Trophoblast cell (in vitro differentiated cells and primary cell): ENCODE data around the gene ADGRF3.

Experiments used
- DNase-seq, 2 donors: peaks; one replicate each; pipeline ENCODE4 v3.0.0-alpha.2; 2016
- H2AFZ ChIP-seq: 2 replicates; pipeline ENCODE4 v1.6.1; 2013; ENCODE audit warnings: low read length, moderate library complexity, mild to moderate bottlenecking; ENCODE audit not compliant: insufficient read depth, poor library complexity
- H2AK5ac ChIP-seq: 2 replicates; pipeline ENCODE4 v1.6.1; 2013; ENCODE audit warnings: mild to moderate bottlenecking, low read length
- H2BK120ac ChIP-seq: 2 replicates; pipeline ENCODE4 v1.6.1; 2013; ENCODE audit warnings: low read length, mild to moderate bottlenecking, moderate library complexity; ENCODE audit not compliant: insufficient read depth, poor library complexity
- H2BK12ac ChIP-seq: 2 replicates; pipeline ENCODE4 v1.6.1; 2013; ENCODE audit warnings: mild to moderate bottlenecking, low read length, moderate library complexity
- H2BK5ac ChIP-seq: 2 replicates; pipeline ENCODE4 v1.6.1; 2013; ENCODE audit warnings: low read length, low read depth, moderate library complexity, mild to moderate bottlenecking; ENCODE audit not compliant: poor library complexity
- H3K14ac ChIP-seq: 2 replicates; pipeline ENCODE4 v1.6.1; 2013; ENCODE audit warnings: mild to moderate bottlenecking, low read length
- H3K18ac ChIP-seq: 2 replicates; pipeline ENCODE4 v1.6.1; 2013; ENCODE audit warnings: mild to moderate bottlenecking, low read length
- H3K23ac ChIP-seq: 2 replicates; pipeline ENCODE4 v1.6.1; 2013; ENCODE audit warnings: low read length
- H3K27ac ChIP-seq: 2 replicates; pipeline ENCODE4 v1.5.1; 2013; ENCODE audit warnings: low read depth, mild to moderate bottlenecking, inconsistent platforms, low read length, moderate library complexity
- H3K27me3 ChIP-seq: 2 replicates; pipeline ENCODE4 v1.6.1; 2013; ENCODE audit warnings: inconsistent platforms, mild to moderate bottlenecking, low read length, moderate library complexity; ENCODE audit not compliant: insufficient read depth
- H3K36me3 ChIP-seq, 2 experiments: 1 replicate in 1 of 2; 2 replicates in 1 of 2; pipeline ENCODE4 v1.6.1; 2013; ENCODE audit warnings: low read length in 2 of 2, mild to moderate bottlenecking in 2 of 2, moderate library complexity in 1 of 2; ENCODE audit not compliant: insufficient read depth in 2 of 2, control insufficient read depth in 1 of 2
- H3K4ac ChIP-seq: 2 replicates; pipeline ENCODE4 v1.6.1; 2013; ENCODE audit warnings: low read depth, mild to moderate bottlenecking, low read length, moderate library complexity
- H3K4me1 ChIP-seq, 2 experiments: 1 replicate in 1 of 2; 2 replicates in 1 of 2; pipeline ENCODE4 v1.6.1; 2013; ENCODE audit warnings: low read length in 2 of 2, mild to moderate bottlenecking in 2 of 2, moderate library complexity in 1 of 2; ENCODE audit not compliant: insufficient read depth in 2 of 2, control insufficient read depth in 1 of 2
- H3K4me2 ChIP-seq: 2 replicates; pipeline ENCODE4 v1.6.1; 2013; ENCODE audit warnings: inconsistent platforms, mild to moderate bottlenecking, low read length, moderate library complexity
- H3K4me3 ChIP-seq: 2 replicates; pipeline ENCODE4 v1.5.1; 2013; ENCODE audit warnings: mild to moderate bottlenecking, low read depth, low read length, inconsistent platforms
- H3K79me1 ChIP-seq: one replicate; pipeline ENCODE4 v1.6.1; 2013; ENCODE audit warnings: low read length
- H3K79me2 ChIP-seq: 2 replicates; pipeline ENCODE4 v1.6.1; 2013; ENCODE audit warnings: low read length, mild to moderate bottlenecking; ENCODE audit not compliant: control insufficient read depth, insufficient read depth, poor library complexity
- H3K9ac ChIP-seq: 2 replicates; pipeline ENCODE4 v1.6.1; 2013; ENCODE audit warnings: mild to moderate bottlenecking, low read length
- H3K9me3 ChIP-seq: 2 replicates; pipeline ENCODE4 v1.6.1; 2013; ENCODE audit warnings: low read depth, mild to moderate bottlenecking, control low read depth, inconsistent platforms, low read length; ENCODE audit not compliant: insufficient read depth
- H4K12ac ChIP-seq: 2 replicates; pipeline ENCODE4 v1.6.1; 2013; ENCODE audit warnings: low read depth, mild to moderate bottlenecking, low read length, moderate library complexity
- H4K8ac ChIP-seq: 2 replicates; pipeline ENCODE4 v1.6.1; 2013; ENCODE audit warnings: low read depth, mild to moderate bottlenecking, low read length, moderate library complexity
- H4K91ac ChIP-seq: one replicate; pipeline ENCODE4 v1.6.1; 2013; ENCODE audit warnings: low read depth, mild to moderate bottlenecking, low read length, moderate library complexity
- WGBS: extraction: QIAGEN DNeasy Blood & Tissue Kit; methylation state at CpG from one replicate; pipeline ENCODE4 v1.1.7; 2013; ENCODE audit warnings: missing lambda C conversion rate; ENCODE audit not compliant: insufficient read length, insufficient coverage; ENCODE audit errors: extremely low coverage; 5-methylcytosine and 5-hydroxymethylcytosine counted together

The ADGRF3 gene

GRCh38 chr2:26327291-26328272 is 19.0 kb downstream of the ADGRF3 start:
- no CpG with 5 or more reads among the region's 5 CpGs for WGBS
- Histone ChIP-seq H2AK5ac (no peak overlapping the region), H3K27ac (no peak overlapping the region), H2AFZ (no peak overlapping the region), H2BK5ac (no peak overlapping the region), H3K36me3 (no peaks in the 10 kb centered on the region), H3K4ac (no peak overlapping the region), H3K27me3 (no peaks in the 10 kb centered on the region), H3K9me3 (no peaks in the 10 kb centered on the region), H3K4me3 (no peak overlapping the region), H2BK12ac (no peak overlapping the region), H2BK120ac (no peak overlapping the region), H4K12ac (no peak overlapping the region), H3K79me1 (no peaks in the 10 kb centered on the region), H3K79me2 (no peaks in the 10 kb centered on the region), H4K91ac (no peak overlapping the region), H3K14ac (no peak overlapping the region), H3K9ac (no peak overlapping the region), H3K4me2 (no peak overlapping the region), H3K23ac (no peak overlapping the region), H3K18ac (no peak overlapping the region), H3K4me1 (no peaks in the 10 kb centered on the region), H4K8ac (no peak overlapping the region)
- no peak for DNase-seq

GRCh38 chr2:26326514-26326913 is 20.1 kb downstream of the ADGRF3 start:
- Histone ChIP-seq H4K8ac (no peak overlapping the region), H4K12ac (no peak overlapping the region), H3K4me2 (no peak overlapping the region), H3K9ac (no peak overlapping the region), H2BK120ac (no peak overlapping the region), H2BK5ac (no peak overlapping the region), H3K79me1 (no peaks in the 10 kb centered on the region), H3K14ac (no peak overlapping the region), H3K27me3 (no peaks in the 10 kb centered on the region), H3K4me1 (no peaks in the 10 kb centered on the region), H3K23ac (no peak overlapping the region), H3K4ac (no peak overlapping the region), H3K9me3 (no peaks in the 10 kb centered on the region), H3K27ac (no peak overlapping the region), H3K79me2 (no peaks in the 10 kb centered on the region), H3K4me3 (no peak overlapping the region), H3K36me3 (no peaks in the 10 kb centered on the region), H4K91ac (no peak overlapping the region), H2BK12ac (no peak overlapping the region), H2AFZ (no peak overlapping the region), H3K18ac (no peak overlapping the region), H2AK5ac (no peak overlapping the region)
- no peak for DNase-seq
- WGBS: no CpG with 5 or more reads among the region's 1 CpG

- H3K23ac ChIP-seq: no peak overlapping the region
- H4K91ac ChIP-seq: no peak overlapping the region
- no peaks in the 10 kb centered on the region for H3K27me3 ChIP-seq
- H3K4ac ChIP-seq: no peak overlapping the region
- no peak overlapping the region for H2AK5ac ChIP-seq
- H3K18ac ChIP-seq: no peak overlapping the region
- H3K9me3 ChIP-seq: no peaks in the 10 kb centered on the region
- no peak overlapping the region for H3K4me2 ChIP-seq
- H4K8ac ChIP-seq: no peak overlapping the region
- no peak overlapping the region for H3K27ac ChIP-seq
- H3K4me1 ChIP-seq: no peaks in the 10 kb centered on the region
- H3K14ac ChIP-seq: no peak overlapping the region
- H4K12ac ChIP-seq: no peak overlapping the region
- no peak overlapping the region for H2BK12ac ChIP-seq
- H2AFZ ChIP-seq: no peak overlapping the region
- H3K4me3 ChIP-seq: no peak overlapping the region
- WGBS: no CpG with 5 or more reads among the region's 4 CpGs
- no peaks in the 10 kb centered on the region for H3K36me3 ChIP-seq
- H2BK120ac ChIP-seq: no peak overlapping the region
- H3K79me1 ChIP-seq: no peaks in the 10 kb centered on the region
- no peak for DNase-seq
- no peak overlapping the region for H2BK5ac ChIP-seq
- H3K79me2 ChIP-seq: no peaks in the 10 kb centered on the region
- no peak overlapping the region for H3K9ac ChIP-seq
These were observed 20.7 kb downstream of the ADGRF3 start for GRCh38 chr2:26325851-26326250.

- H3K79me1 ChIP-seq: no peaks in the 10 kb centered on the region
- no peak overlapping the region for H2BK12ac ChIP-seq
- H3K27me3 ChIP-seq: no peaks in the 10 kb centered on the region
- no peak overlapping the region for H3K9ac ChIP-seq
- no peak overlapping the region for H3K4me2 ChIP-seq
- H2BK120ac ChIP-seq: no peak overlapping the region
- H3K27ac ChIP-seq: no peak overlapping the region
- H3K4me1 ChIP-seq: no peaks in the 10 kb centered on the region
- no peak overlapping the region for H2AFZ ChIP-seq
- DNase-seq: no peak
- H3K79me2 ChIP-seq: no peaks in the 10 kb centered on the region
- WGBS: no CpG with 5 or more reads among the region's 3 CpGs
- H4K8ac ChIP-seq: no peak overlapping the region
- no peak overlapping the region for H3K18ac ChIP-seq
- no peak overlapping the region for H3K4ac ChIP-seq
- H3K23ac ChIP-seq: no peak overlapping the region
- H3K9me3 ChIP-seq: no peaks in the 10 kb centered on the region
- H3K36me3 ChIP-seq: no peaks in the 10 kb centered on the region
- H2AK5ac ChIP-seq: no peak overlapping the region
- H2BK5ac ChIP-seq: no peak overlapping the region
- no peak overlapping the region for H4K91ac ChIP-seq
- H4K12ac ChIP-seq: no peak overlapping the region
- H3K4me3 ChIP-seq: no peak overlapping the region
- H3K14ac ChIP-seq: no peak overlapping the region
These were observed 21.7 kb downstream of the ADGRF3 start for GRCh38 chr2:26324903-26325302.
